Sigmoid colon (tissue), 4 donors: Measurements from ENCODE around the gene PREX1.

ENCODE experiments used
- CTCF ChIP-seq, 4 experiments: fragments of 450-650 bp in 3 of 4; fragments of 200-600 bp in 1 of 4; IDR thresholded peaks; one replicate each; pipeline ENCODE4 v1.5.1; 2016 to 2019; ENCODE audit warnings: antibody characterized with exemption in 4 of 4, mild to moderate bottlenecking in 3 of 4, moderate library complexity in 2 of 4
- EP300 ChIP-seq, 4 donors: sonication (generic); formaldehyde crosslinking; IDR thresholded peaks; one replicate each; pipeline ENCODE4 v1.6.1; 2017; ENCODE audit warnings: antibody characterized with exemption in 4 of 4

- TF ChIP-seq CTCF (IDR thresholded peaks at IDR 0.05) (no peak), EP300 (IDR thresholded peaks at IDR 0.05) (no peak)
Observed at GRCh38 chr20:48760403-48760983, 67.3 kb downstream of the PREX1 start.
